Stomach smooth muscle (tissue), 2 donors: ENCODE data around the gene PPP2R5C.
A peak's percentile ranks its signal among the peaks of the same experiment; 100 is the strongest.

Experiments
- H3K27ac ChIP-seq: one replicate; pipeline ENCODE4 v1.7.0; 2013; ENCODE audit warnings: mild to moderate bottlenecking, low read length, inconsistent platforms
- H3K27me3 ChIP-seq, 2 donors: one replicate each; pipeline ENCODE4 v1.7.0; 2013; ENCODE audit warnings: low read length in 2 of 2; ENCODE audit not compliant: insufficient read depth in 2 of 2, control insufficient read depth in 1 of 2
- H3K36me3 ChIP-seq, 2 donors: one replicate each; pipeline ENCODE4 v1.7.0; 2013; ENCODE audit warnings: low read length in 2 of 2; ENCODE audit not compliant: control insufficient read depth in 2 of 2, insufficient read depth in 2 of 2
- H3K4me1 ChIP-seq: one replicate; pipeline ENCODE4 v1.7.0; 2013; ENCODE audit warnings: low read length; ENCODE audit not compliant: control insufficient read depth, insufficient read depth
- H3K4me3 ChIP-seq, 2 donors: one replicate each; pipeline ENCODE4 v1.7.0; 2013; ENCODE audit warnings: low read length in 2 of 2
- H3K9ac ChIP-seq, 2 donors: one replicate each; pipeline ENCODE4 v1.7.0; 2013; ENCODE audit warnings: low read length in 2 of 2, mild to moderate bottlenecking in 1 of 2
- H3K9me3 ChIP-seq, 2 donors: one replicate each; pipeline ENCODE4 v1.7.0; 2013; ENCODE audit warnings: low read length in 2 of 2; ENCODE audit not compliant: control insufficient read depth in 2 of 2
- donor health status: healthy.
- donor health status: Pancreatic carcinoma.

PPP2R5C gene

GRCh38 chr14:101961746-101962502 lies 200.4 kb downstream of the PPP2R5C start:
- peaks cover 32% of the 10 kb centered on the region for H3K4me1 ChIP-seq
- H3K36me3 ChIP-seq = no peaks in the 10 kb centered on the region
- H3K27me3 ChIP-seq = no peaks in the 10 kb centered on the region
- H3K4me3 ChIP-seq = no peak overlapping the region
- peak overlapping the region; percentile 21 to 51 for H3K9ac ChIP-seq
- H3K27ac ChIP-seq = peak overlapping the region; percentile 55
- H3K9me3 ChIP-seq = no peaks in the 10 kb centered on the region

GRCh38 chr14:101962503-101962874 lies 201.0 kb downstream of the PPP2R5C start:
- peaks cover 32% of the 10 kb centered on the region for H3K4me1 ChIP-seq
- no peaks in the 10 kb centered on the region for H3K9me3 ChIP-seq
- peak overlapping the region; percentile 21 to 51 for H3K9ac ChIP-seq
- peak overlapping the region; percentile 55 for H3K27ac ChIP-seq
- no peaks in the 10 kb centered on the region for H3K27me3 ChIP-seq
- H3K4me3 ChIP-seq = peak overlapping the region in 1 of 2 donors; percentile 35
- no peaks in the 10 kb centered on the region for H3K36me3 ChIP-seq

- peaks cover 34% of the 10 kb centered on the region for H3K4me1 ChIP-seq
These were observed 201.5 kb downstream of the PPP2R5C start for GRCh38 chr14:101963052-101963451.

GRCh38 chr14:101963656-101964296 lies 202.3 kb downstream of the PPP2R5C start:
- H3K27ac ChIP-seq = peak overlapping the region; percentile 83
- peaks cover 35% of the 10 kb centered on the region for H3K4me1 ChIP-seq
- H3K36me3 ChIP-seq = no peaks in the 10 kb centered on the region
- H3K4me3 ChIP-seq = peak overlapping the region; percentile 33 to 66
- no peaks in the 10 kb centered on the region for H3K27me3 ChIP-seq
- peak overlapping the region; percentile 49 to 71 for H3K9ac ChIP-seq
- no peaks in the 10 kb centered on the region for H3K9me3 ChIP-seq

More at GRCh38 chr14:101963052-101963451, 201.5 kb downstream of the PPP2R5C start:
- Histone ChIP-seq H3K4me3 (no peak overlapping the region), H3K9ac (peak overlapping the region in 1 of 2 donors; percentile 51), H3K36me3 (no peaks in the 10 kb centered on the region), H3K27ac (peak overlapping the region; percentile 55), H3K27me3 (no peaks in the 10 kb centered on the region), H3K9me3 (no peaks in the 10 kb centered on the region)

- peak within 1 kb of the TSS; percentile 87 to 97 for H3K9ac ChIP-seq
- H3K4me3 ChIP-seq = peak within 1 kb of the TSS; percentile 88 to 97
- no peaks in the 10 kb centered on the region for H3K9me3 ChIP-seq
- H3K4me1 ChIP-seq = peaks cover 35% of the 10 kb centered on the region
- peak within 1 kb of the TSS; percentile 83 for H3K27ac ChIP-seq
- no peaks in the 10 kb centered on the region for H3K27me3 ChIP-seq
- peaks cover 2 to 3% of the 10 kb centered on the region in 2 donors for H3K36me3 ChIP-seq
These were observed 203.0 kb downstream of the PPP2R5C start, which contains the start of gene DYNC1H1 for GRCh38 chr14:101964297-101965180. TSS of gene DYNC1H1 (plus strand) at chr14:101964573. CDS start at chr14:101964692, 119 bp downstream.

- Histone ChIP-seq H3K27ac (peak overlapping the region; percentile 82), H3K4me1 (peaks cover 35% of the 10 kb centered on the region), H3K27me3 (no peaks in the 10 kb centered on the region), H3K9ac (peak overlapping the region; percentile 87 to 97), H3K36me3 (peaks cover 4 to 5% of the 10 kb centered on the region in 2 donors), H3K9me3 (no peaks in the 10 kb centered on the region), H3K4me3 (peak overlapping the region; percentile 88 to 97)
These were observed 203.7 kb downstream of the PPP2R5C start for GRCh38 chr14:101965181-101965544.

DNA sequence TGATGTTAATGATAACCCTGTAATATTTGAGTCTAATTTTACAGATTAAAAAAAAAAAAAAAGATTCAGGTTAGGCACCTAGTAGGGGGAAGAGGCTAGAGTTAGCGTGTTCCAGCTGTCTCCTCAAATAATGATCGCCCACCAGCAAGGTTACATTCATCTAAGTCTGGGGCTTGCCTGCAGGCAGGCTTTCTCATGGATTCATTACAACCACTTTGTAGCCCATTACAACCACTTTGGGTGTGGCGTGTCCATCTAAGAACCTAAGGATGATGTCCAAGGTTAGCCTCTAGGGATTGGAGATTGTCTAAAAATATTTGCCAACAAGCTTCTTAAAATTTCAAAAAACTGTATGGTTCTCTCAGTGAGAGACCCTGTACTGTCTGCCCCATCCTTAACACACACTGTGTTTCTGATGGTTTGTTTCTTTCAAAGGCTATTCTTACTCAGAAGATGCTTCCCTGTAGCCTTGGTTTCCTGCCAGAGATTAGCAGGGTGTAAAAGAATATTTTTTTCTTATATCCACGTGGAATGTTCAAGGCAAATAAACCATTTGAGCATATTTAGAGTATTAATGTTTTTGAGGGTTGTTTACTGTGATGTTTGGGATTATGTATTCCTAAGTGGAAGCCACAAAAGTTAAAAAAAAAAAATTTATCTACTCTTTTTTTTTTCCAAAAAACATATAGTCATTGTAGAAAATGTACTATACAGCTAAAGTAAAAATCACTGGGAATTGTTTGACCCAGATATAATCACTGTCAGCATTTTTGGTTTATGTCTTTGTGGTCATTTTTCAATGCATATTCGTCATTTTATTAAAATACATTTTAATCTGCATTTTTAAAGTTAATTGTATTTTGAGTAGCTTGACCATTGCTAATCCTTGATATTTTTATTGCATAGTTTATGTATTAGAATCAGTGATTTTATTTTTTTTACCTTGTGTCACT lies 204.5 kb downstream of the PPP2R5C start:
- Histone ChIP-seq H3K36me3 (peaks cover 4 to 5% of the 10 kb centered on the region in 2 donors), H3K27ac (peak overlapping the region; percentile 82), H3K4me1 (peaks cover 37% of the 10 kb centered on the region), H3K9ac (peak overlapping the region; percentile 87 to 97), H3K27me3 (no peaks in the 10 kb centered on the region), H3K4me3 (peak overlapping the region; percentile 88 to 97), H3K9me3 (no peaks in the 10 kb centered on the region)

- no peak overlapping the region for H3K27ac ChIP-seq
These were observed 205.2 kb downstream of the PPP2R5C start for GRCh38 chr14:101966742-101967141.

GRCh38 chr14:101968186-101968585 lies 206.7 kb downstream of the PPP2R5C start:
- no peak overlapping the region for H3K4me3 ChIP-seq
- H3K36me3 ChIP-seq = peaks cover 4 to 5% of the 10 kb centered on the region in 2 donors
- no peak overlapping the region for H3K9ac ChIP-seq
- no peaks in the 10 kb centered on the region for H3K27me3 ChIP-seq
- no peaks in the 10 kb centered on the region for H3K9me3 ChIP-seq
- no peak overlapping the region for H3K27ac ChIP-seq
- H3K4me1 ChIP-seq = peaks cover 25% of the 10 kb centered on the region

More at GRCh38 chr14:101966742-101967141, 205.2 kb downstream of the PPP2R5C start:
- no peaks in the 10 kb centered on the region for H3K9me3 ChIP-seq
- H3K4me3 ChIP-seq = no peak overlapping the region
- H3K9ac ChIP-seq = no peak overlapping the region
- H3K27me3 ChIP-seq = no peaks in the 10 kb centered on the region
- peaks cover 36% of the 10 kb centered on the region for H3K4me1 ChIP-seq
- peaks cover 4 to 5% of the 10 kb centered on the region in 2 donors for H3K36me3 ChIP-seq
